DOHH2 (cell line): ENCODE data around the gene NCAPD2.

Experiments used
- H3F3A ChIP-seq: fragments of 200-600 bp; sonication (generic), shearing (Covaris generic); 2 replicates; pipeline ENCODE4 v1.6.0; 2016; ENCODE audit warnings: antibody characterized with exemption, mild to moderate bottlenecking; ENCODE audit not compliant: control insufficient read depth, insufficient read depth
- H3K27ac ChIP-seq: fragments of 200-600 bp; sonication (generic); 2 replicates; pipeline ENCODE4 v1.5.1; 2014; ENCODE audit warnings: low read depth, mild to moderate bottlenecking, low read length, moderate library complexity
- H3K27me3 ChIP-seq: fragments of 200-600 bp; sonication (generic); 2 replicates; pipeline ENCODE4 v1.6.1; 2014; ENCODE audit warnings: mild to moderate bottlenecking, low read length, mixed read lengths; ENCODE audit not compliant: control insufficient read depth
- H3K36me3 ChIP-seq: fragments of 200-600 bp; sonication (generic); 2 replicates; pipeline ENCODE4 v1.6.1; 2014; ENCODE audit warnings: mild to moderate bottlenecking, low read length, moderate library complexity, mixed read lengths; ENCODE audit not compliant: control insufficient read depth
- H3K4me1 ChIP-seq: fragments of 200-600 bp; sonication (generic); 2 replicates; pipeline ENCODE4 v1.6.1; 2014; ENCODE audit warnings: mild to moderate bottlenecking, low read length, mixed read lengths; ENCODE audit not compliant: control insufficient read depth
- H3K4me2 ChIP-seq: fragments of 200-600 bp; sonication (generic); 2 replicates; pipeline ENCODE4 v1.6.0; 2014; ENCODE audit warnings: mild to moderate bottlenecking, low read length, moderate library complexity
- H3K4me3 ChIP-seq: fragments of 200-600 bp; sonication (generic); 2 replicates; pipeline ENCODE4 v1.5.1; 2014; ENCODE audit warnings: mild to moderate bottlenecking, low read length, mixed read lengths
- H3K79me2 ChIP-seq: fragments of 200-600 bp; sonication (generic); 2 replicates; pipeline ENCODE4 v1.6.1; 2014; ENCODE audit warnings: mild to moderate bottlenecking, low read length, mixed read lengths; ENCODE audit not compliant: control insufficient read depth
- H3K9me2 ChIP-seq: fragments of 200-600 bp; sonication (generic); replicated peaks from 2 replicates; pipeline ENCODE4 v1.6.1; 2014; ENCODE audit warnings: mild to moderate bottlenecking, low read length, mixed read lengths; ENCODE audit not compliant: control insufficient read depth
- H3K9me3 ChIP-seq: fragments of 200-600 bp; sonication (generic); 2 replicates; pipeline ENCODE4 v1.6.1; 2014; ENCODE audit warnings: antibody characterized with exemption, low read length, mixed read lengths; ENCODE audit not compliant: control insufficient read depth, insufficient read depth
- H4K20me1 ChIP-seq: fragments of 200-600 bp; sonication (generic); 2 replicates; pipeline ENCODE4 v1.6.0; 2014; ENCODE audit warnings: low read depth, mild to moderate bottlenecking, antibody characterized with exemption, low read length, moderate library complexity; ENCODE audit not compliant: control insufficient read depth, insufficient read depth
- EZH2phosphoT487 ChIP-seq: fragments of 200-600 bp; sonication (generic); IDR thresholded peaks from 2 replicates; pipeline ENCODE4 v1.6.1; 2017; ENCODE audit warnings: borderline replicate concordance, mild to moderate bottlenecking, antibody characterized with exemption, low read length, moderate library complexity, mixed read lengths
- TF ChIP-seq, protein P1 (sequence below): fragments of 200-600 bp; sonication (generic); IDR thresholded peaks from one replicate; pipeline ENCODE4 v1.5.1; 2014; ENCODE audit warnings: antibody characterized with exemption, mild to moderate bottlenecking, low read depth, low read length; ENCODE audit not compliant: poor library complexity, severe bottlenecking

NCAPD2 gene, protein sequence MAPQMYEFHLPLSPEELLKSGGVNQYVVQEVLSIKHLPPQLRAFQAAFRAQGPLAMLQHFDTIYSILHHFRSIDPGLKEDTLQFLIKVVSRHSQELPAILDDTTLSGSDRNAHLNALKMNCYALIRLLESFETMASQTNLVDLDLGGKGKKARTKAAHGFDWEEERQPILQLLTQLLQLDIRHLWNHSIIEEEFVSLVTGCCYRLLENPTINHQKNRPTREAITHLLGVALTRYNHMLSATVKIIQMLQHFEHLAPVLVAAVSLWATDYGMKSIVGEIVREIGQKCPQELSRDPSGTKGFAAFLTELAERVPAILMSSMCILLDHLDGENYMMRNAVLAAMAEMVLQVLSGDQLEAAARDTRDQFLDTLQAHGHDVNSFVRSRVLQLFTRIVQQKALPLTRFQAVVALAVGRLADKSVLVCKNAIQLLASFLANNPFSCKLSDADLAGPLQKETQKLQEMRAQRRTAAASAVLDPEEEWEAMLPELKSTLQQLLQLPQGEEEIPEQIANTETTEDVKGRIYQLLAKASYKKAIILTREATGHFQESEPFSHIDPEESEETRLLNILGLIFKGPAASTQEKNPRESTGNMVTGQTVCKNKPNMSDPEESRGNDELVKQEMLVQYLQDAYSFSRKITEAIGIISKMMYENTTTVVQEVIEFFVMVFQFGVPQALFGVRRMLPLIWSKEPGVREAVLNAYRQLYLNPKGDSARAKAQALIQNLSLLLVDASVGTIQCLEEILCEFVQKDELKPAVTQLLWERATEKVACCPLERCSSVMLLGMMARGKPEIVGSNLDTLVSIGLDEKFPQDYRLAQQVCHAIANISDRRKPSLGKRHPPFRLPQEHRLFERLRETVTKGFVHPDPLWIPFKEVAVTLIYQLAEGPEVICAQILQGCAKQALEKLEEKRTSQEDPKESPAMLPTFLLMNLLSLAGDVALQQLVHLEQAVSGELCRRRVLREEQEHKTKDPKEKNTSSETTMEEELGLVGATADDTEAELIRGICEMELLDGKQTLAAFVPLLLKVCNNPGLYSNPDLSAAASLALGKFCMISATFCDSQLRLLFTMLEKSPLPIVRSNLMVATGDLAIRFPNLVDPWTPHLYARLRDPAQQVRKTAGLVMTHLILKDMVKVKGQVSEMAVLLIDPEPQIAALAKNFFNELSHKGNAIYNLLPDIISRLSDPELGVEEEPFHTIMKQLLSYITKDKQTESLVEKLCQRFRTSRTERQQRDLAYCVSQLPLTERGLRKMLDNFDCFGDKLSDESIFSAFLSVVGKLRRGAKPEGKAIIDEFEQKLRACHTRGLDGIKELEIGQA (N-terminal part only)

GRCh38 chr12:6493497-6494257, at the start of gene NCAPD2:
Gene NCAPD2, plus strand, starts transcription at chr12:6494102. Its CDS starts 997 bp downstream, at chr12:6495099.
- H3K27me3 ChIP-seq = no peaks in the 10 kb centered on the region
- H3K36me3 ChIP-seq = peaks cover 76% of the 10 kb centered on the region
- H3K79me2 ChIP-seq = peaks cover 64% of the 10 kb centered on the region
- peaks cover 16% of the 10 kb centered on the region for H3F3A ChIP-seq
- H3K4me2 ChIP-seq = peak within 1 kb of the TSS; percentile 95
- no peaks in the 10 kb centered on the region for H4K20me1 ChIP-seq
- H3K9me2 ChIP-seq = no peaks in the 10 kb centered on the region
- peak within 1 kb of the TSS; percentile 87 for H3K4me3 ChIP-seq
- H3K27ac ChIP-seq = peak within 1 kb of the TSS; percentile 95
- peaks cover 35% of the 10 kb centered on the region for H3K4me1 ChIP-seq
- TF ChIP-seq, protein P1, sequence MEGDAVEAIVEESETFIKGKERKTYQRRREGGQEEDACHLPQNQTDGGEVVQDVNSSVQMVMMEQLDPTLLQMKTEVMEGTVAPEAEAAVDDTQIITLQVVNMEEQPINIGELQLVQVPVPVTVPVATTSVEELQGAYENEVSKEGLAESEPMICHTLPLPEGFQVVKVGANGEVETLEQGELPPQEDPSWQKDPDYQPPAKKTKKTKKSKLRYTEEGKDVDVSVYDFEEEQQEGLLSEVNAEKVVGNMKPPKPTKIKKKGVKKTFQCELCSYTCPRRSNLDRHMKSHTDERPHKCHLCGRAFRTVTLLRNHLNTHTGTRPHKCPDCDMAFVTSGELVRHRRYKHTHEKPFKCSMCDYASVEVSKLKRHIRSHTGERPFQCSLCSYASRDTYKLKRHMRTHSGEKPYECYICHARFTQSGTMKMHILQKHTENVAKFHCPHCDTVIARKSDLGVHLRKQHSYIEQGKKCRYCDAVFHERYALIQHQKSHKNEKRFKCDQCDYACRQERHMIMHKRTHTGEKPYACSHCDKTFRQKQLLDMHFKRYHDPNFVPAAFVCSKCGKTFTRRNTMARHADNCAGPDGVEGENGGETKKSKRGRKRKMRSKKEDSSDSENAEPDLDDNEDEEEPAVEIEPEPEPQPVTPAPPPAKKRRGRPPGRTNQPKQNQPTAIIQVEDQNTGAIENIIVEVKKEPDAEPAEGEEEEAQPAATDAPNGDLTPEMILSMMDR = no peak
- TF ChIP-seq EZH2phosphoT487 = no peak
- H3K9me3 ChIP-seq = no peaks in the 10 kb centered on the region

DNA sequence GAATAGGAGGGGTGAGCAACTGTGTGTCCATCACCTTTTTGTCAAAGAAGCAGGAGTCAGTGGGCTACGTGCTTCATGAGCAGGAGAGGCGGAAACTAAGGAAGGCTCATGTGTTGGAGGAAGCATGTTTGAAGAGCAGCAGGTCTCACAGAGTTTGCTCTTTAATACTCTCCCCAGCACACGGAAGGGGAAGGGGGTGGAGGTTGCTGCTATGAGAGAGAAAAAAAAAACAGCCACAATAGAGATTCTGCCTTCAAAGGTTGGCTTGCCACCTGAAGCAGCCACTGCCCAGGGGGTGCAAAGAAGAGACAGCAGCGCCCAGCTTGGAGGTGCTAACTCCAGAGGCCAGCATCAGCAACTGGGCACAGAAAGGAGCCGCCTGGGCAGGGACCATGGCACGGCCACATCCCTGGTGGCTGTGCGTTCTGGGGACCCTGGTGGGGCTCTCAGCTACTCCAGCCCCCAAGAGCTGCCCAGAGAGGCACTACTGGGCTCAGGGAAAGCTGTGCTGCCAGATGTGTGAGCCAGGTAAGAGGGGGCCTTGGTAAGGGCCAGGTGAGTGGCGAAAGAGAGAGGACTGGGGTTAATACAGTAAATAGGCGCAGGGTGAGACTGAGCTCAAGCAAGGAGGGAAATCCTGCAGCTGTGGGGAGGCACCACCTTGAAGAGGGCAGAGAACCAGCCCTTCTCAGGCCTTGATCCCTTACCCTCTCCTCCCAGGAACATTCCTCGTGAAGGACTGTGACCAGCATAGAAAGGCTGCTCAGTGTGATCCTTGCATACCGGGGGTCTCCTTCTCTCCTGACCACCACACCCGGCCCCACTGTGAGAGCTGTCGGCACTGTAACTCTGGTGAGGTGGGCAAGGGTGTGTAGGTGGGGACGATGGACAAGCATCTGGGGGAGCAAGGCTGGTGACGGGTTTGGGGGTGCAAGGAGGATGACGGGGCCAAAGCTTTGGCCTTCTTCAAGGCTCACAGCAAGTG, 48.9 kb upstream of the NCAPD2 start, which contains the start of gene CD27:
CD27 (plus strand) TSS at position 252 of the 985 bp plus-strand sequence; CDS start at position 393, 141 bp downstream.
- peaks cover 67% of the 10 kb centered on the region for H3K4me1 ChIP-seq
- H3K36me3 ChIP-seq = peaks cover 30% of the 10 kb centered on the region
- no peaks in the 10 kb centered on the region for H4K20me1 ChIP-seq
- no peaks in the 10 kb centered on the region for H3K9me3 ChIP-seq
- no peaks in the 10 kb centered on the region for H3K9me2 ChIP-seq
- peaks cover 39% of the 10 kb centered on the region for H3K79me2 ChIP-seq
- H3F3A ChIP-seq = peaks cover 41% of the 10 kb centered on the region
- no peak for TF ChIP-seq EZH2phosphoT487
- TF ChIP-seq, protein P1 = no peak
- no peaks in the 10 kb centered on the region for H3K27me3 ChIP-seq
- H3K4me2 ChIP-seq = peak within 1 kb of the TSS; percentile 92
- peak within 1 kb of the TSS; percentile 90 for H3K4me3 ChIP-seq
- peak within 1 kb of the TSS; percentile 92 for H3K27ac ChIP-seq
